HUES6 (cell line): ENCODE measurements around the gene OR51A7.
"Not testable (repeated sequence)": the region's sequence is repeated elsewhere in the genome, so short reads cannot be mapped to it uniquely, and the experiment has no call there.

Experiments
- H3K27ac ChIP-seq: 2 replicates; pipeline ENCODE4 v1.7.0; 2013; ENCODE audit warnings: low read depth, mild to moderate bottlenecking, low read length, inconsistent platforms
- H3K27me3 ChIP-seq: 2 replicates; pipeline ENCODE4 v1.6.1; 2013; ENCODE audit warnings: low read length; ENCODE audit not compliant: control insufficient read depth, insufficient read depth
- H3K36me3 ChIP-seq: 2 replicates; pipeline ENCODE4 v1.6.1; 2013; ENCODE audit warnings: low read length; ENCODE audit not compliant: control insufficient read depth, insufficient read depth
- H3K4me1 ChIP-seq: 2 replicates; pipeline ENCODE4 v1.6.1; 2013; ENCODE audit warnings: low read length; ENCODE audit not compliant: control insufficient read depth, insufficient read depth
- H3K4me3 ChIP-seq: 2 replicates; pipeline ENCODE4 v1.5.1; 2013; ENCODE audit warnings: low read depth, low read length
- H3K9ac ChIP-seq: one replicate; pipeline ENCODE4 v1.6.1; 2013; ENCODE audit warnings: mild to moderate bottlenecking, low read length
- H3K9me3 ChIP-seq: 2 replicates; pipeline ENCODE4 v1.6.1; 2013; ENCODE audit warnings: low read depth, low read length; ENCODE audit not compliant: control insufficient read depth, insufficient read depth

The OR51A7 gene

GRCh38 chr11:4903484-4903883, at the start of gene OR51A7:
Gene OR51A7, plus strand, starts transcription at chr11:4903783. Its CDS starts 3,587 bp downstream, at chr11:4907370.
- Histone ChIP-seq H3K27ac (no peak within 1 kb of the TSS), H3K36me3 (no peaks in the 10 kb centered on the region)

GRCh38 chr11:4854286-4854685, 49.3 kb upstream of the OR51A7 start:
- not testable (repeated sequence) for H3K27ac ChIP-seq, H3K9me3 ChIP-seq, H3K4me1 ChIP-seq, H3K9ac ChIP-seq, H3K36me3 ChIP-seq, H3K27me3 ChIP-seq, H3K4me3 ChIP-seq

More at GRCh38 chr11:4903484-4903883, at the start of gene OR51A7:
- Histone ChIP-seq H3K4me3 (no peak within 1 kb of the TSS), H3K9me3 (no peaks in the 10 kb centered on the region), H3K9ac (no peak within 1 kb of the TSS), H3K27me3 (no peaks in the 10 kb centered on the region), H3K4me1 (no peaks in the 10 kb centered on the region)

GRCh38 chr11:4862447-4863236, 40.9 kb upstream of the OR51A7 start:
- peaks cover 20% of the 10 kb centered on the region; the same call in 1 of the 2 replicates for H3K4me1 ChIP-seq
- no peak overlapping the region for H3K27ac ChIP-seq
- no peaks in the 10 kb centered on the region for H3K9me3 ChIP-seq
- H3K36me3 ChIP-seq: no peaks in the 10 kb centered on the region
- H3K27me3 ChIP-seq: no peaks in the 10 kb centered on the region
- H3K9ac ChIP-seq: no peak overlapping the region
- no peak overlapping the region for H3K4me3 ChIP-seq

- no peaks in the 10 kb centered on the region for H3K36me3 ChIP-seq
- no peaks in the 10 kb centered on the region for H3K9me3 ChIP-seq
- no peak overlapping the region for H3K9ac ChIP-seq
- H3K27me3 ChIP-seq: no peaks in the 10 kb centered on the region
- H3K4me3 ChIP-seq: no peak overlapping the region
- no peak overlapping the region for H3K27ac ChIP-seq
- peaks cover 20% of the 10 kb centered on the region; the same call in 1 of the 2 replicates for H3K4me1 ChIP-seq
These were observed 39.7 kb upstream of the OR51A7 start for GRCh38 chr11:4863876-4864275.

GRCh38 chr11:4865855-4866254, 37.7 kb upstream of the OR51A7 start:
- Histone ChIP-seq H3K36me3 (no peaks in the 10 kb centered on the region), H3K4me3 (no peak overlapping the region), H3K9ac (no peak overlapping the region), H3K9me3 (no peaks in the 10 kb centered on the region), H3K27ac (no peak overlapping the region), H3K4me1 (peaks cover 20% of the 10 kb centered on the region; the same call in 1 of the 2 replicates), H3K27me3 (no peaks in the 10 kb centered on the region)

GRCh38 chr11:4881188-4881587, 22.4 kb upstream of the OR51A7 start:
- H3K9me3 ChIP-seq: no peaks in the 10 kb centered on the region
- H3K27me3 ChIP-seq: no peaks in the 10 kb centered on the region
- no peak overlapping the region for H3K9ac ChIP-seq

GRCh38 chr11:4881860-4882500, 21.6 kb upstream of the OR51A7 start, which contains the start of gene OR51T1:
Gene OR51T1, plus strand, starts transcription at chr11:4881900. Its CDS starts 0 bp downstream, at chr11:4881900.
- Histone ChIP-seq H3K4me1 (no peaks in the 10 kb centered on the region), H3K4me3 (no peak within 1 kb of the TSS), H3K27me3 (no peaks in the 10 kb centered on the region), H3K36me3 (no peaks in the 10 kb centered on the region), H3K27ac (no peak within 1 kb of the TSS), H3K9ac (no peak within 1 kb of the TSS), H3K9me3 (no peaks in the 10 kb centered on the region)

More at GRCh38 chr11:4881188-4881587, 22.4 kb upstream of the OR51A7 start:
- no peaks in the 10 kb centered on the region for H3K36me3 ChIP-seq
- no peak overlapping the region for H3K4me3 ChIP-seq
- no peak overlapping the region for H3K27ac ChIP-seq
- no peaks in the 10 kb centered on the region for H3K4me1 ChIP-seq

GRCh38 chr11:4882543-4882942, 21.0 kb upstream of the OR51A7 start:
- H3K9me3 ChIP-seq: no peaks in the 10 kb centered on the region
- H3K36me3 ChIP-seq: no peaks in the 10 kb centered on the region
- H3K27ac ChIP-seq: no peak overlapping the region
- no peaks in the 10 kb centered on the region for H3K4me1 ChIP-seq
- no peak overlapping the region for H3K9ac ChIP-seq
- no peak overlapping the region for H3K4me3 ChIP-seq
- no peaks in the 10 kb centered on the region for H3K27me3 ChIP-seq

GRCh38 chr11:4884361-4884760, 19.2 kb upstream of the OR51A7 start:
- H3K9me3 ChIP-seq: no peaks in the 10 kb centered on the region
- no peak overlapping the region for H3K27ac ChIP-seq
- no peaks in the 10 kb centered on the region for H3K4me1 ChIP-seq
- H3K4me3 ChIP-seq: no peak overlapping the region
- no peaks in the 10 kb centered on the region for H3K36me3 ChIP-seq
- no peak overlapping the region for H3K9ac ChIP-seq
- no peaks in the 10 kb centered on the region for H3K27me3 ChIP-seq

- Histone ChIP-seq H3K27ac (no peak overlapping the region), H3K9ac (no peak overlapping the region), H3K4me3 (no peak overlapping the region), H3K4me1 (no peaks in the 10 kb centered on the region), H3K36me3 (no peaks in the 10 kb centered on the region), H3K27me3 (no peaks in the 10 kb centered on the region), H3K9me3 (no peaks in the 10 kb centered on the region)
These were observed 17.4 kb upstream of the OR51A7 start for GRCh38 chr11:4886186-4886585.

GRCh38 chr11:4887591-4887990, 16.0 kb upstream of the OR51A7 start:
- H3K4me1 ChIP-seq: no peaks in the 10 kb centered on the region
- H3K27me3 ChIP-seq: no peaks in the 10 kb centered on the region
- no peak overlapping the region for H3K4me3 ChIP-seq
- H3K9ac ChIP-seq: no peak overlapping the region
- no peaks in the 10 kb centered on the region for H3K9me3 ChIP-seq
- H3K36me3 ChIP-seq: no peaks in the 10 kb centered on the region
- no peak overlapping the region for H3K27ac ChIP-seq
